ENCODE measurements around the gene NOL11.

DNA sequence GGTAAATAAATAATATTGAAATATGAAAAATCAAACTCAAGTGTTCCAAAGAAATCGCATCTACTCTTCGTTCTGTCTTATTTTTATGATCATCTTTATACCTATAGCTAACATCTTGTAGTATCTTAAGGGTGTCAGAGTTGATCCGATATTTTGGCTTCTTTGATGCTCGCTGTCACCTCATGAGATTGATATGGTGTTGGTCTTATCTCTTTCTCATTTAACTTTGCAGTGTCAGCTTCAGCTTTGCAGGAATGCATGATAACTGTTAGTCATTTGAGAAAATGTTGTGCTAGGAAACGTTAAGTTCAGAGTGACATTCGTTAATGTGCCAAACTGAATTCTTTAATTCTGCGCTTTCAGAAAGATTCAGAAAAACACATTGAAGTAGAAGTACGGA is 19.4 kb downstream of the NOL11 start:
- TF ChIP-seq, protein P1, sequence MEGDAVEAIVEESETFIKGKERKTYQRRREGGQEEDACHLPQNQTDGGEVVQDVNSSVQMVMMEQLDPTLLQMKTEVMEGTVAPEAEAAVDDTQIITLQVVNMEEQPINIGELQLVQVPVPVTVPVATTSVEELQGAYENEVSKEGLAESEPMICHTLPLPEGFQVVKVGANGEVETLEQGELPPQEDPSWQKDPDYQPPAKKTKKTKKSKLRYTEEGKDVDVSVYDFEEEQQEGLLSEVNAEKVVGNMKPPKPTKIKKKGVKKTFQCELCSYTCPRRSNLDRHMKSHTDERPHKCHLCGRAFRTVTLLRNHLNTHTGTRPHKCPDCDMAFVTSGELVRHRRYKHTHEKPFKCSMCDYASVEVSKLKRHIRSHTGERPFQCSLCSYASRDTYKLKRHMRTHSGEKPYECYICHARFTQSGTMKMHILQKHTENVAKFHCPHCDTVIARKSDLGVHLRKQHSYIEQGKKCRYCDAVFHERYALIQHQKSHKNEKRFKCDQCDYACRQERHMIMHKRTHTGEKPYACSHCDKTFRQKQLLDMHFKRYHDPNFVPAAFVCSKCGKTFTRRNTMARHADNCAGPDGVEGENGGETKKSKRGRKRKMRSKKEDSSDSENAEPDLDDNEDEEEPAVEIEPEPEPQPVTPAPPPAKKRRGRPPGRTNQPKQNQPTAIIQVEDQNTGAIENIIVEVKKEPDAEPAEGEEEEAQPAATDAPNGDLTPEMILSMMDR (IDR thresholded peaks at IDR 0.05; ENCODE audit: low read depth, low read length, poor library complexity, severe bottlenecking) = no peak
- TF ChIP-seq EZH2phosphoT487 (IDR thresholded peaks at IDR 0.05; ENCODE audit: borderline replicate concordance, low read length) = no peak

Measured in DOHH2 (cell line).